ENCODE measurements around the gene GHR.

DNA sequence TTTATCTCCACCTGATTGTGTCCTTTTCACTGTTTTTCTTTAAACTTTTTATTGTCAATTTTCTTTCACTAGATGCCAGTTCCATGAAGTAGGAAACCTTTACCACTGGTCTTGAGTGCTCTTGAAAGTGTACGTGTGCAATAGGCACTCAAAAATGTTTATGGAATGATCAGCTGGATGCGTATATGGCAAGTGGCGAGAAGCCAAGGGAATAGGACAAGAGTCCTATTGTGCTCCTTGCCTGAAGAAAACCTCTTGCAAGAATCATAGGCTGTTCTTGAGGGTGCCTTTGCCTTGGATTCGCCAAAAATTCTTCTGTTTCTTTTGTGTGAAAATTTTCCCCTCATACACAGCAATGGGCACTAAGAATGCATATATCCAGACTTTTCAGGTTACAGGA is 97.7 kb downstream of the GHR start:
- no peak for TF ChIP-seq POLR2AphosphoS5 (IDR thresholded peaks at IDR 0.05)
- TF ChIP-seq, protein P1, sequence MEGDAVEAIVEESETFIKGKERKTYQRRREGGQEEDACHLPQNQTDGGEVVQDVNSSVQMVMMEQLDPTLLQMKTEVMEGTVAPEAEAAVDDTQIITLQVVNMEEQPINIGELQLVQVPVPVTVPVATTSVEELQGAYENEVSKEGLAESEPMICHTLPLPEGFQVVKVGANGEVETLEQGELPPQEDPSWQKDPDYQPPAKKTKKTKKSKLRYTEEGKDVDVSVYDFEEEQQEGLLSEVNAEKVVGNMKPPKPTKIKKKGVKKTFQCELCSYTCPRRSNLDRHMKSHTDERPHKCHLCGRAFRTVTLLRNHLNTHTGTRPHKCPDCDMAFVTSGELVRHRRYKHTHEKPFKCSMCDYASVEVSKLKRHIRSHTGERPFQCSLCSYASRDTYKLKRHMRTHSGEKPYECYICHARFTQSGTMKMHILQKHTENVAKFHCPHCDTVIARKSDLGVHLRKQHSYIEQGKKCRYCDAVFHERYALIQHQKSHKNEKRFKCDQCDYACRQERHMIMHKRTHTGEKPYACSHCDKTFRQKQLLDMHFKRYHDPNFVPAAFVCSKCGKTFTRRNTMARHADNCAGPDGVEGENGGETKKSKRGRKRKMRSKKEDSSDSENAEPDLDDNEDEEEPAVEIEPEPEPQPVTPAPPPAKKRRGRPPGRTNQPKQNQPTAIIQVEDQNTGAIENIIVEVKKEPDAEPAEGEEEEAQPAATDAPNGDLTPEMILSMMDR (IDR thresholded peaks at IDR 0.05): no peak
- no peak for TF ChIP-seq EP300 (IDR thresholded peaks at IDR 0.05)
- no peak for TF ChIP-seq POLR2A (IDR thresholded peaks at IDR 0.05)
